Measurements from ENCODE around the gene RPS4Y1.
A peak's percentile ranks its signal among the peaks of the same experiment; 100 is the strongest.

DNA sequence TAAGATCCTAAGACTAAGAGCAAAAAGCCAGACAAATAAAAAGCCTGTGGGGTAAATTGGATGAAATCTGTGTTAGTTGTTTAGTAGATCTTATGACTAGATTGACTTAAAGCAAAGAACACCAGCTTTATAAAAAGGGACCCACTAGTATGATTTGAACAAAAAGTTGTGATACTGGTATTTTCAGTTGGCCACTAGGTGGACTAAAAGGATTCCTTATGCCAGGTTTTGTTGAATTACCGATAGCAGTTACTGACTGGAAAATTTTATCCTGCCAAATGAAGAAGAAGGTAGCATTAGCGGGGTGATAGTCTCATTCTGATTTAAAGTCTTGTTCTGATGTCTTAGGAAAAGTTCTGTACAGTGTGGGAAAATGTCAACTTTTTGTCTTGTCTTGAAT is 41.2 kb upstream of the RPS4Y1 start:
- TF ChIP-seq, protein P1, sequence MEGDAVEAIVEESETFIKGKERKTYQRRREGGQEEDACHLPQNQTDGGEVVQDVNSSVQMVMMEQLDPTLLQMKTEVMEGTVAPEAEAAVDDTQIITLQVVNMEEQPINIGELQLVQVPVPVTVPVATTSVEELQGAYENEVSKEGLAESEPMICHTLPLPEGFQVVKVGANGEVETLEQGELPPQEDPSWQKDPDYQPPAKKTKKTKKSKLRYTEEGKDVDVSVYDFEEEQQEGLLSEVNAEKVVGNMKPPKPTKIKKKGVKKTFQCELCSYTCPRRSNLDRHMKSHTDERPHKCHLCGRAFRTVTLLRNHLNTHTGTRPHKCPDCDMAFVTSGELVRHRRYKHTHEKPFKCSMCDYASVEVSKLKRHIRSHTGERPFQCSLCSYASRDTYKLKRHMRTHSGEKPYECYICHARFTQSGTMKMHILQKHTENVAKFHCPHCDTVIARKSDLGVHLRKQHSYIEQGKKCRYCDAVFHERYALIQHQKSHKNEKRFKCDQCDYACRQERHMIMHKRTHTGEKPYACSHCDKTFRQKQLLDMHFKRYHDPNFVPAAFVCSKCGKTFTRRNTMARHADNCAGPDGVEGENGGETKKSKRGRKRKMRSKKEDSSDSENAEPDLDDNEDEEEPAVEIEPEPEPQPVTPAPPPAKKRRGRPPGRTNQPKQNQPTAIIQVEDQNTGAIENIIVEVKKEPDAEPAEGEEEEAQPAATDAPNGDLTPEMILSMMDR (IDR thresholded peaks at IDR 0.05 in 8 of 11, conservative IDR thresholded peaks at IDR 0.05 in 3 of 11): peak in 2 of 11 experiments; percentile 15 to 28
- no peak for TF ChIP-seq POLR2A (IDR thresholded peaks at IDR 0.05)
